Keratinocyte (primary cell): ENCODE measurements around the gene KMO. TPM values are rescaled to one million over a fixed set of nuclear protein-coding genes. Genes with fewer than 3 reads are reported as not detected.

Experiments
- DNase-seq: peaks from one replicate; pipeline ENCODE4 v3.0.0-alpha.2; 2011; ENCODE audit warnings: low read depth, missing footprints, low spot score
- FAIRE-seq: peaks from 2 replicates; lab custom pipeline; 2011; peaks lifted over from hg19 to GRCh38; lab: Jason Lieb, UNC
- H2AFZ ChIP-seq: 2 replicates; pipeline ENCODE4 v1.6.0; 2012; ENCODE audit warnings: low read length, control low read depth, inconsistent platforms; ENCODE audit not compliant: control insufficient read depth
- H3K27ac ChIP-seq: 2 replicates; pipeline ENCODE4 v1.5.1; 2011; ENCODE audit warnings: low read length; ENCODE audit not compliant: control insufficient read depth, insufficient read depth
- H3K27me3 ChIP-seq: 3 replicates; pipeline ENCODE4 v1.6.0; 2011; ENCODE audit warnings: low read length; ENCODE audit not compliant: control insufficient read depth, insufficient read depth; ENCODE audit errors: extremely low read depth
- H3K36me3 ChIP-seq, 2 experiments: 2 replicates in 1 of 2; 3 replicates in 1 of 2; pipeline ENCODE4 v1.5.1; 2011; ENCODE audit warnings: low read length in 2 of 2, mild to moderate bottlenecking in 1 of 2; ENCODE audit not compliant: control insufficient read depth in 2 of 2, insufficient read depth in 2 of 2; ENCODE audit errors: extremely low read depth in 1 of 2
- H3K4me1 ChIP-seq: 3 replicates; pipeline ENCODE4 v1.5.1; 2011; ENCODE audit warnings: low read length; ENCODE audit not compliant: control insufficient read depth, insufficient read depth; ENCODE audit errors: extremely low read depth
- H3K4me2 ChIP-seq: 3 replicates; pipeline ENCODE4 v1.6.0; 2011; ENCODE audit warnings: low read depth, low read length; ENCODE audit not compliant: control insufficient read depth, insufficient read depth; ENCODE audit errors: extremely low read depth
- H3K4me3 ChIP-seq, 3 experiments: fragments of 200-600 bp in 1 of 3; sonication (generic) in 1 of 3; 2 replicates in 2 of 3; 3 replicates in 1 of 3; pipeline ENCODE4 v1.5.1; 2011 to 2016; ENCODE audit warnings: low read length in 3 of 3, mild to moderate bottlenecking in 3 of 3, control low read depth in 2 of 3, inconsistent platforms in 1 of 3, low read depth in 1 of 3, mixed read lengths in 1 of 3, mixed run types in 1 of 3, moderate library complexity in 1 of 3; ENCODE audit not compliant: control insufficient read depth in 2 of 3, insufficient read depth in 2 of 3; ENCODE audit errors: extremely low read depth in 1 of 3
- H3K79me2 ChIP-seq: 2 replicates; pipeline ENCODE4 v1.6.0; 2012; ENCODE audit warnings: low read length; ENCODE audit not compliant: control insufficient read depth, insufficient read depth
- H3K9ac ChIP-seq: 3 replicates; pipeline ENCODE4 v1.6.0; 2011; ENCODE audit warnings: low read length; ENCODE audit not compliant: control insufficient read depth, insufficient read depth; ENCODE audit errors: extremely low read depth
- H3K9me1 ChIP-seq: 3 replicates; pipeline ENCODE4 v1.6.0; 2011; ENCODE audit warnings: low read length; ENCODE audit not compliant: control insufficient read depth, insufficient read depth; ENCODE audit errors: extremely low read depth
- H3K9me3 ChIP-seq: 2 replicates; pipeline ENCODE4 v1.5.1; 2012; ENCODE audit warnings: low read depth, low read length; ENCODE audit not compliant: control insufficient read depth
- H4K20me1 ChIP-seq: 3 replicates; pipeline ENCODE4 v1.6.0; 2011; ENCODE audit warnings: low read length; ENCODE audit not compliant: control insufficient read depth, insufficient read depth; ENCODE audit errors: extremely low read depth
- CTCF ChIP-seq, 3 experiments: IDR thresholded peaks in 1 of 3; conservative IDR thresholded peaks in 1 of 3; optimal IDR thresholded peaks in 1 of 3; 2 replicates in 2 of 3; 3 replicates in 1 of 3; pipeline versions ENCODE3 to v1.5.1; 2011; ENCODE audit warnings: low read length in 3 of 3, mild to moderate bottlenecking in 3 of 3, moderate library complexity in 2 of 3, control low read depth in 1 of 3, inconsistent platforms in 1 of 3; ENCODE audit not compliant: insufficient read depth in 2 of 3; ENCODE audit errors: extremely low read depth in 1 of 3
- EZH2 ChIP-seq: IDR thresholded peaks from one replicate; pipeline ENCODE4 v1.6.1; 2012; ENCODE audit warnings: inconsistent platforms, mild to moderate bottlenecking, low read length, moderate library complexity
- dilution Hi-C: fragments of 300-500 bp; cut with MboI; formaldehyde crosslinking; loops from one replicate; pipeline ENCODE4 v1.7.0; 2020; ENCODE audit warnings: low sequenced_read_pairs; ENCODE audit not compliant: extremely low pct_ligation_motif_present
- polyA plus RNA-seq, 5 experiments: library from polyadenylated mRNA; depleted of rRNA in 3 of 5; stranded (reverse) in 3 of 5; stranded (forward) in 1 of 5; unstranded in 1 of 5; fragments of >200 nt; gene quantifications; 1 replicate in 1 of 5; 2 replicates in 3 of 5; 3 replicates in 1 of 5; pipeline versions ENCODE4 v1.2.1 to v1.2.3, GENCODE V29; 2011 to 2012; ENCODE audit warnings: missing spikeins in 2 of 5, low read depth in 1 of 5, low replicate concordance in 1 of 5

The KMO gene
- polyA plus RNA-seq, 1 donor (not counting 4 experiments of a cell fraction or from before 2014, with no cell fraction given), result 4.7 TPM

- H3K27me3 ChIP-seq, result no peaks in the 10 kb centered on the region
- no peak for FAIRE-seq
- dilution Hi-C loops, result no loop called here
These were observed 98.3 kb downstream of the KMO start for GRCh38 chr1:241630476-241630875.

GRCh38 chr1:241630899-241631298 is 98.7 kb downstream of the KMO start:
- Histone ChIP-seq H3K79me2 (peaks cover 31% of the 10 kb centered on the region), H3K27ac (no peak overlapping the region), H3K9me1 (no peaks in the 10 kb centered on the region), H3K9ac (no peak overlapping the region), H3K27me3 (no peaks in the 10 kb centered on the region), H3K4me2 (no peak overlapping the region), H2AFZ (no peak overlapping the region), H3K4me1 (peaks cover 4% of the 10 kb centered on the region), H3K4me3 (no peak overlapping the region), H4K20me1 (no peaks in the 10 kb centered on the region), H3K36me3 (peaks cover 1 to 15% of the 10 kb centered on the region in 2 experiments), H3K9me3 (no peaks in the 10 kb centered on the region)
- dilution Hi-C loops, result no loop called here
- TF ChIP-seq EZH2, result no peak
- TF ChIP-seq CTCF (optimal IDR thresholded peaks at IDR 0.05 in 1 of 3, IDR thresholded peaks at IDR 0.05 in 1 of 3, conservative IDR thresholded peaks at IDR 0.05 in 1 of 3; ENCODE audit: extremely low read depth in 1 of 3, insufficient read depth in 2 of 3, low read length in 3 of 3), result no peak
- no peak for DNase-seq
- no peak for FAIRE-seq

More at GRCh38 chr1:241630476-241630875, 98.3 kb downstream of the KMO start:
- Histone ChIP-seq H3K9me3 (no peaks in the 10 kb centered on the region), H3K4me1 (peaks cover 4% of the 10 kb centered on the region), H3K9me1 (no peaks in the 10 kb centered on the region), H3K36me3 (peaks cover 1 to 12% of the 10 kb centered on the region in 2 experiments), H2AFZ (no peak overlapping the region), H3K4me3 (no peak overlapping the region), H3K4me2 (no peak overlapping the region), H3K9ac (no peak overlapping the region), H4K20me1 (no peaks in the 10 kb centered on the region), H3K79me2 (peaks cover 28% of the 10 kb centered on the region), H3K27ac (no peak overlapping the region)
- DNase-seq, result no peak
- no peak for TF ChIP-seq CTCF (optimal IDR thresholded peaks at IDR 0.05 in 1 of 3, IDR thresholded peaks at IDR 0.05 in 1 of 3, conservative IDR thresholded peaks at IDR 0.05 in 1 of 3; ENCODE audit: extremely low read depth in 1 of 3, insufficient read depth in 2 of 3, low read length in 3 of 3)
- no peak for TF ChIP-seq EZH2
